Thyroid gland (tissue), 4 donors: Measurements from ENCODE around the gene TTC9C.

Source experiments
- POLR2A ChIP-seq, 2 donors: fragments of 450-650 bp; IDR thresholded peaks; one replicate each; pipeline ENCODE4 v1.6.1; 2017; ENCODE audit warnings: antibody characterized with exemption in 2 of 2, mild to moderate bottlenecking in 2 of 2, moderate library complexity in 1 of 2
- TF ChIP-seq, protein P1 (sequence below), 6 experiments: fragments of 200-600 bp in 3 of 6; fragments of 450-650 bp in 3 of 6; sonication (generic) in 3 of 6; IDR thresholded peaks; one replicate each; pipeline ENCODE4 v1.5.1; 2016 to 2019; ENCODE audit warnings: antibody characterized with exemption in 6 of 6, mild to moderate bottlenecking in 2 of 6, inconsistent platforms in 1 of 6, moderate library complexity in 1 of 6

- TF ChIP-seq, protein P1, sequence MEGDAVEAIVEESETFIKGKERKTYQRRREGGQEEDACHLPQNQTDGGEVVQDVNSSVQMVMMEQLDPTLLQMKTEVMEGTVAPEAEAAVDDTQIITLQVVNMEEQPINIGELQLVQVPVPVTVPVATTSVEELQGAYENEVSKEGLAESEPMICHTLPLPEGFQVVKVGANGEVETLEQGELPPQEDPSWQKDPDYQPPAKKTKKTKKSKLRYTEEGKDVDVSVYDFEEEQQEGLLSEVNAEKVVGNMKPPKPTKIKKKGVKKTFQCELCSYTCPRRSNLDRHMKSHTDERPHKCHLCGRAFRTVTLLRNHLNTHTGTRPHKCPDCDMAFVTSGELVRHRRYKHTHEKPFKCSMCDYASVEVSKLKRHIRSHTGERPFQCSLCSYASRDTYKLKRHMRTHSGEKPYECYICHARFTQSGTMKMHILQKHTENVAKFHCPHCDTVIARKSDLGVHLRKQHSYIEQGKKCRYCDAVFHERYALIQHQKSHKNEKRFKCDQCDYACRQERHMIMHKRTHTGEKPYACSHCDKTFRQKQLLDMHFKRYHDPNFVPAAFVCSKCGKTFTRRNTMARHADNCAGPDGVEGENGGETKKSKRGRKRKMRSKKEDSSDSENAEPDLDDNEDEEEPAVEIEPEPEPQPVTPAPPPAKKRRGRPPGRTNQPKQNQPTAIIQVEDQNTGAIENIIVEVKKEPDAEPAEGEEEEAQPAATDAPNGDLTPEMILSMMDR (IDR thresholded peaks at IDR 0.05): no peak
- TF ChIP-seq POLR2A (IDR thresholded peaks at IDR 0.05): peak; percentile 88 to 96
Measured at GRCh38 chr11:62727165-62727871, 968 bp upstream of the TTC9C start, which contains the start of gene HNRNPUL2.
